NCI-H1105 (cell line): ENCODE results near the gene LRCH1.
"Not testable (repeated sequence)": the region's sequence is repeated elsewhere in the genome, so short reads cannot be mapped to it uniquely, and the experiment has no call there.

Experiments used
- DNase-seq: peaks from one replicate; lab custom pipeline; 2025; lab: John Stamatoyannopoulos, UW

The LRCH1 gene, protein sequence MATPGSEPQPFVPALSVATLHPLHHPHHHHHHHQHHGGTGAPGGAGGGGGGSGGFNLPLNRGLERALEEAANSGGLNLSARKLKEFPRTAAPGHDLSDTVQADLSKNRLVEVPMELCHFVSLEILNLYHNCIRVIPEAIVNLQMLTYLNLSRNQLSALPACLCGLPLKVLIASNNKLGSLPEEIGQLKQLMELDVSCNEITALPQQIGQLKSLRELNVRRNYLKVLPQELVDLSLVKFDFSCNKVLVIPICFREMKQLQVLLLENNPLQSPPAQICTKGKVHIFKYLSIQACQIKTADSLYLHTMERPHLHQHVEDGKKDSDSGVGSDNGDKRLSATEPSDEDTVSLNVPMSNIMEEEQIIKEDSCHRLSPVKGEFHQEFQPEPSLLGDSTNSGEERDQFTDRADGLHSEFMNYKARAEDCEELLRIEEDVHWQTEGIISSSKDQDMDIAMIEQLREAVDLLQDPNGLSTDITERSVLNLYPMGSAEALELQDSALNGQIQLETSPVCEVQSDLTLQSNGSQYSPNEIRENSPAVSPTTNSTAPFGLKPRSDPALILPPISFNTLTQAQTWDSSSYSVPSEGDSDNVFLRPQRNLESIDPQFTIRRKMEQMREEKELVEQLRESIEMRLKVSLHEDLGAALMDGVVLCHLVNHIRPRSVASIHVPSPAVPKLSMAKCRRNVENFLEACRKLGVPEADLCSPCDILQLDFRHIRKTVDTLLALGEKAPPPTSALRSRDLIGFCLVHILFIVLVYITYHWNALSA

DNA sequence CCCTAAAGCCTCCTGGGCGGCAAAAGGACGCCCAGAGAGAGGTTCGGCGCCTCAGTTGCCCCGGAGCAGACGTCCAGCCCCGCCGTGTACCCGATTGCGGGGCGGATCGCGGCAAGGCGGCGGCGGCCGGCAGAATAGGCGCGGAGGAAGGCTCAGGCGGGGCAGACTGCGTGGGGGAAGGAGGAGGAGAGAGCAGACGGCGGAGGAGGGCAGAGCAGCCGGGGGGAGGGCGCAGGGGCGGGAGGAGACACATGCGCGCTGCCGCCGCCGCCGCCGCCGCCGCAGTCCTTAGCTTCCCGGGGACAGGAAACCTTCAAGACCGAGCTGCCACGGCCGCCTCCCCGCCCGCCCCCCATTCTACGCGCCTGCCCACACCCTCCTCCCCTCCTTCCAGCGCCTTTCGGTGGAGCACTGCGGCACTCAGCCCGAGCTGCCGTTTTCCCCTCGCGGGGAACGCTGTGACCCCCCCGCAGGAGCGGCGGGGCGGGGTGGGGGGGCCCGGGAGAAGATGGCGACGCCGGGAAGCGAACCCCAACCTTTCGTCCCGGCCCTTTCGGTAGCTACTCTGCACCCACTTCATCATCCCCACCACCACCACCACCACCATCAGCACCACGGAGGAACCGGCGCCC, at the start of gene LRCH1:
TSS of gene LRCH1 (plus strand) at position 282 of the 632 bp plus-strand sequence. CDS start at position 509, 227 bp downstream.
- peak; percentile 48 for DNase-seq

DNA sequence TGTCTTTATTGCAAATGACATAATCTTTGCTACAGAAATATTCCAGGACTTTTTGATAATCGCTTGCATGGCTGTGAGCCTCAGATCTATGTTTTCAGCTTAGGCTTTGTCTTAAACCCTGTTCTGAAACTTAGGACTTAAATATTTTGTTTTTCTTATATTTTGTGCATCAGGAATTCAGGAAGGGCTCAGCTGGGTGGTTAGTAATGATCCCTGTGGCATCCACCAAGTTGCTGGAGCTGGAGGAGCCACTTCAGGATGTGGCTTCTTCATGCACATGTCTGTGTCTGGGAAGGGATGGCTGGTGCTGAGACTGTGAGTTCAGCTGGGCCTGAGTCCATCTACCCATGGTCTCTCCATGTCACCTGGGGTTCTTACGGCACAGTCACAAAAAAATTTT, 48.9 kb upstream of the LRCH1 start:
- DNase-seq, result no peak

DNA sequence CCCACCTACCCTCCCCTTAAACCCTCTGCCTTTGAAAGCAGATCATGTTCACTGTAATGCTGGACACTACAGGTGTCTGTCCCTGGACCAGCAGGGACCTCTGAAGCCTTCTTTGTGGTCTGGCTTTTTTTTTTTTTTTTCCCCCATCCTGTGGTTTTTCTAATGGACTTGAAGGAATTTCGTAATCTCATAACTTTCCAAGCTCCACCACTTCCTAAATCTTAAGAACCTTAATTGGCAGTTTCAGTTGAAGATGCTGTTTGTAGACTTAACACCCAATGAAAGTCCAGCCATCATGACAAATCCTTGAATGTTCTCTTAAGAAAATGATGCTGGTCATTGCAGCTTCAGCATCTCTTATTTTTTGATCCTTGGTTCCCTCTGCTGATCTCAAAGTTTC, 45.0 kb upstream of the LRCH1 start:
- no peak for DNase-seq

DNA sequence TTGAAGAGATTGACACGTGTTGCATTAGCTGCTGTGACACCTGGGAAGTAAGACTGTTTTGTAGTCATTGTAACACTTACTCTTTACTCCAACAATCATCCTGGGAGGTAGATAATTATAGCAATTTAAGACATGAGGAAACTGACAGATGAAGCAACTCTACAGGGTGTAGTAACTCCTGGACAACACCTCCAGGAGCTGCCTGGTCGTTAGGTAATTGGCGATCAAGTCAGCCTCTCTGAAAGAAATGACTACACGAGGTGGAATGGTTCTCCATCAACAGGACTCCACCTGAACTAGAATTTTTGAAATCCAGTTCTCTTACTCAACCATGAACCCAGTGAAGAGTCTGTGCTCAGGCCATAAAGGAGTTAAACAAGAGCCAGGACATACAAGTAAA, 43.0 kb upstream of the LRCH1 start:
- no peak for DNase-seq

DNA sequence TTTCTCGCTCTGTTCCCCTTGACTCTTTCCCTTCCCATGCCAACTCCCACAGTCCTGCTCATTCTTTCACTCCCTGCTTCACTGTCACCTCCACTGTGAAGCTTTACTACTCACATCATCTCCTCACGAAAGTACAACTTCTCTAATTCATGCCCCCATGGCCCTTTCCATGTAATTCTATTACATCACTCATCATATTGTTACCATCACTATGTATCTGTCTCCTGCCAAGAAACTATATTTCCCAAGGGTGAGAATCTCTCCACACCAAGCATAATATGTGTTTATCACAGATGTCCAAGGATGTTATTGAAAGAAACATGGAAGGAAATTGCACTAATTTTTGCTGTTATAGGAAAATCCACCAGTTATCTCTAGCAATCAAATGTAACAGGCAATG, 37.2 kb upstream of the LRCH1 start:
- no peak for DNase-seq

DNA sequence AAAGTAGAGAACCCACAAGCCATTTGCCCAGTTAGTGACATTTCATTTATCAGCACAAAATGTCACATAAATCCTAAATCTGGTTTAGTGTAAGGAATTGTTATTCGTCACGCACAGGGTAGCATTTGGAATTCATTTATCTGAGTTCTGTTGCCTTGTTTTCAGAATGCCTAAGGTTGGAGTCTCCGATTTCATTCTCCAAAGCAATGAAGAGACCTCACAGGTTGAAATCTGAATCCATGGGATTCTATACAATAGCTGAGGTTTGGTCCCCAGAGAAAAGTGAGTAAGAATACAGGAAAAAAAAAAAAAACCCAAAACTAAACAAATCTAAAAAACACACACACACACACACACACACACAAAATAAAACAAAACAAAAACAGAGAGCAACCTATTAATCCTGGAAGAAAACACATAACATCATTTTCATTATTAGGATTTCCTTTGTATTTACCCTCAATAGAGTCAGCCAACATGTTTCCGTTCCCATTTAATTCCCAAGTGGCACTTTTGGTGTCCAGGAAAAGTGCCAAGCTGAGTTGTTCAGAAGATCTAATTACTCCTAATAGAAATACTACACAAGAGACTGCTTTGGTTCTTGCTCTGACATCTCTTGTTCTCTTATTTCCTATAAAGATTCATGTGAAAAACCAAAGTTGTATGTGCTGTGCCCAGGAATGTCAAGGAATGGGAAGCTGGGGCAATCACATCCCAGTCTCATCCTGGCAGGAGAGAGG, 36.2 kb upstream of the LRCH1 start:
- peak; percentile 37 for DNase-seq

DNA sequence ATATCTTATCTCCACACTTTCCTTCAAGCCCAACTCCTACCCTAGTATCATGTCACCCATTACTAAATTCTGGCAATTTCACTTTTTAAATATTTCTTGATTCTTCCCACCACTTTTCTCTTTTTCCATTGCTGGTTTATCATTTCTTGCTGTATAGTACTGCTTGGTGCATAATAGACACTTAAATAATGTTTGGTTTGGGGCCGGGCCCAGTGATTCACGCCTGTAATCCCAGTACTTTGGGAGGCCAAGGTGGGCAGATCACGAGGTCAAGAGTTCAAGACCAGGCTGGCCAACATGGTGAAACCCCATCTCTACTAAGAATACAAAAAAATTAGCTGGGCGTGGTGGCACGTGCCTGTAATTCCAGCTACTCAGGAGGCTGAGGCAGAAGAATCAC, 35.2 kb upstream of the LRCH1 start:
- DNase-seq, result not testable (repeated sequence)

DNA sequence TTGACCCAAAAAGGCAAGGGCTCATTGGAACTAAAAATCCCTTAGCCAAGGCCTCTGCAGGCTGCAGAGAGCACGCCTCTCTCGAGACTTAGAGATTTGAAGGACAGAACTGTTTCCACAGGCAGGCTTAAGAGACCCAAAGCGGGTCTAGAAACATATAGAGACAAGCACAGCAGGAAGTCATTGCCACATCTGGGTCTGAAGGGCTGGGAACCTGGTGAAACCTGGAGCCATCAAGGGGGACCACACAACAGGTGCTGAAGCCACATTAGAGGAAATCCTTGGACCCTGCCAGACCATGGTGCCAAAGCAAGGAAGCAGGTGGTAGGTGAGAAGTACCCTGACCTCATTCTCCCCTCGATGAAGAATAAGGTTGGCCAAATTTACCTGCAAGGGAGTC, 33.8 kb upstream of the LRCH1 start:
- DNase-seq, result no peak

DNA sequence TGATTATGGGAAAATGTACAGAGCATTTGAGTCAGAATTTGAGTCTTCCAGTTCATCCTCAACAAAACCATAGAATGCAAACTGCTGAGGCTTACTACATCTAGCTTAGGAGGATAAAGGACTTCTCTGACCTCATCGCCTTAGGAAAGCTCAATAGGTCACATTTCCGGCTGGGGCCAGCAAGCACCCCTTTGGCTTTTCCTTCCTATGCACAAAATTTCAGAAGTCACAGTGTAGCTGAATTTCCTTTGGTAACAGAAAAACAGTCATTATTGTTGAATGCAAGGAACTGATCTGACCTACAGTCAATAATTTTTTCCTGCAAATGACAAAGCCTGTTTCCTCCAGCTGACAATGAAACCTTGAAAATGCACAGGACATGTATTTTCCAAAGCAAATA, 32.8 kb upstream of the LRCH1 start:
- DNase-seq, result no peak

DNA sequence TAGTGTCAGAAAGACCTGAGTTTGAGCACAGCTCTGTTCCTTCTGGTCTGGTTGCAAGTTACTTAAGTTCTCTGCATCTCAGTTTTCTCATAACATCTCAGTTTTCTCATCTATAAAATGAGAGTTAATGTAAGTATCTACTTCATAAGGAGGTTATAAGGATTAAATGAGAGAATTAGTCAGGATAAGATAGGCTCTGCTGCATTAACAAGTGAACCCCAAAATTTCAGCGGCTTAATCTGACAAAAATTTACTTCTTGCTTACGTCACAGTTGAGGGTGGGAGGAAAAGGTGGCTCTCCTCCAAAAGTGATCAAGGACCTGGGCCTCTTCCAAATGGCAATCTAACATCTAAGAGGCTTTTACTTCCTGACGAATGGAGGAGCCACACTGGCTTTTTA, 31.5 kb upstream of the LRCH1 start:
- DNase-seq, result no peak

DNA sequence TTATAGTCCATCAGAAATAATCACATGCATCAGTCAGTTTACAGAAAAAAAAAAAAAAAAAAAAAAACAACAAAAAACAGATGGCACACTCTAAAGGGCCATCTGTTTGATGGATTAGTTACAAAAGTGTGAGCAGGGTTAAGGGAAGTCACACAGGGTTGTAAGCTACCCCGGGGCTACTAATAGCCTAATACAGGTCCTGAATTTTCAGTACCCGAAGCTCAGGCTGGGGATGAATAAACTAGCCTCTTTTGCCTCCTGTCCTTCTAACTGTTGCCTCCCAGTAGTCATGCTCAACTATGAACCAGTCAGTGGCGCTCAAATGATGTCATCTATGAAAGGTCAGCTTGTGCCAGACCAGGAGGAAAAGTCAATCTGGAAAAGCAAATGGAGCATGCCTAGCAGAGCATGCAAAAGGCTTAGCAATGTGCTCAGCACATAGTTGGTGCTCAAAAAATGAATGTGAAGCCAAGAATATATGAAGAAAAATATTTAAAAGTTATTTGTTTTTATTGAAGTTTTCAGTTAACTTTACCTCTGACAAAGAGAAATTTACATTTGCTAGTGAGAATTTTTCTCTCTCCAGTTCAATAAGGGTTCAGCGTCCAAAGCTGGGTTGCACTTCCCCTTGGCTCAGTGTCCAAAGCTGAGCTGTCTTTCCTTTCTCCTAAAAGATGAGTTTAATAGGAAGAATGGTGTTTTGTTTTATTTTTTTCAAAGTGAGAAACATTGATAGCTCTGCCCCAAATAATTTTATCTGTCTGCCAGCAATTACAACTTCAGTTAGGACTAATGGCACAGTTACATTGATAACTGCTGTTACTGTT, 30.8 kb upstream of the LRCH1 start:
- DNase-seq, result no peak

DNA sequence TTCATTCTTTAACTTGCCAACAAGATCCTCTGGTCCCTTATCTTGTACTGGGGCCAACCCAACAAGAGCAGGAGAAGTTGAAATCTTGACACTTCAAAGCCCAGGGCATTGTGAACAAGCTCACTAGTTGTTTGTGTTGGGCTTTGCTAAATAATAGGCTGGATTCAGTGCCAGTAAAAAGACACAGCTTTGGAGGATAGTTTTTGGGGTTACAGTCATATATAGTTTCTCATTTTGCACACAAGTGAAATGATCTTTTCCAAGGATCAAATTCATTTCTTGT, 30.3 kb upstream of the LRCH1 start:
- no peak for DNase-seq

DNA sequence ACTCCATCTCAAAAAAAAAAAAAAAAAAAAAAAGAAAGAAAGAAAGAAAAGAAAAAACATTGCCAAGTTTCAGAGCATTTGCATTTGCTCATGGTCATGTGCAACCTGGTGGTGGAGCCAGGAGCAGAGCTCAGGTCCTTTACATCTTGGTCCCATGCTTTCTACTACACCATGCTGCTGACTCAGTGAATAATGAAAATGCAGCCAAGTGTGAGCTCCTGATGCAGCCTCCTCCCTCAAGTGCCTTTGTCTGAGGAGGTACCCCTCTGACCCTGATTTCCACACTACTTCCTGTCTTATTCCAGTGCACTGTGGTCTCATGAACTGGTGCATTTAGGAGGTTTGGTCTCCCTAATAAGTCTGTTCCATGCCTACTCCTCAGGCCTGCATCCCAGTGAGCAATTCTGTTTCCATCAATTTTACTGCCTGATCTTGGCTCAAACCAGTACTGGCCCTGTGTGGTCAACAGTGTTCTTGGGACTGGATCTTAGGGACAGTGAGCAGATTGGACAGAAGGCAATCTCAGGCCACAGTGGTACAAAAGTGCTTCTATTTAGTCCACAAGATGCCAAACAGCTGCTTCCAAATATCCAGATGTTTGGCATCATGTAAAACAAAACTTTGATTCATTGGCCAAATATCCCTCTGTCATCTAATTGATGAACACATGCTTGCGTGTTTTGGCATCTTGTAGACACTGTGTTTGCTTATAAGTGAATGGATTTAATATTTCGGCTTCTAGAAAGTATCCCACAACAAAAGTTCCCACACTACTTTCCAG, 28.8 kb upstream of the LRCH1 start:
- DNase-seq, result no peak

DNA sequence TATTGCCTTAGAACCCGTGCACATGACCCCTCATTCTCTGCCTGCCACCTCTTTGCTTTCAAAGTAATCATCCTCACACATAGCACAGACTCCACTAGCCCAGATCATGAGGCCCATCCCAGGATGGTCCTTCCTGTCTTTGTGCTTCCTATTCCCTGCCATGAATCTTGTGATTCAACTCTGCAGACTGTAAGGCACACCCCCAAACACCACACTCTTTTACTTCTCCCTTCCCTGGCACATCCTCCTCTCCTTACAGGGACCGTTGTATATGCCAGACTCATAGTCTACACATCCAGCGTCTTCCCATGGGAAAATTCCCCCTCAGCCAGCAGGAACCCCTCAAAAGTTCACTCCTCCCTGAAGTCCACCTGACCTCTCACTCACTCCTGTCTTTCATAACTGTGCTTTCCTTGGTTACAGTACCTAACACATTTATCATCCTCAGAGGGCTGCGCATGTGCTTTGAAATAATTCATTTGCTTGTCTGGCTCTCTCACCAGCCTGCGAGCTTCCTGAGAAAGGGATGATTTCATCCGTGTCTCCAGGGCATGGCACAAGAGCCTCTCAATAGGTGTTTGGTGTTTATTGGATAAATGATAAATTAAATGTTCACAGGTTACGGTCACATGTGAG, 26.8 kb upstream of the LRCH1 start:
- DNase-seq, result no peak

DNA sequence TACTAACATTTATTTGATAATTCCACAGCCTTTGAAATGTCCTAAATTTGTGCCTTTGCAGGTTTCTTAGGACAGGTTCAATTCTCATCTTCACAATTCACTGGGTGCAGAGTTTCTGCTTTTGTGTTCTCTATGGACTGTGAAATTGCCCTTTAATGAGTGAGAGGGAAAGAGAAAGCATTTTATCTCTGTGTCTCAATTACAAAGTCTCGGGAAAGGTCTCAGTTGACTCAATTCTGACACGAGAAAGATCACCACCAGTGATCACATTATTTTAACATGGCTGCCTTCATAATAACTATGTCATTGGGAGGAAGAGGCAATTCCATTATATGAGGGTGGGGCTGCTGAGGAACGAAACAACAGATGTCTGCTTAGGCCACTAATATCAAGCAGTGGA, 26.2 kb upstream of the LRCH1 start:
- no peak for DNase-seq

DNA sequence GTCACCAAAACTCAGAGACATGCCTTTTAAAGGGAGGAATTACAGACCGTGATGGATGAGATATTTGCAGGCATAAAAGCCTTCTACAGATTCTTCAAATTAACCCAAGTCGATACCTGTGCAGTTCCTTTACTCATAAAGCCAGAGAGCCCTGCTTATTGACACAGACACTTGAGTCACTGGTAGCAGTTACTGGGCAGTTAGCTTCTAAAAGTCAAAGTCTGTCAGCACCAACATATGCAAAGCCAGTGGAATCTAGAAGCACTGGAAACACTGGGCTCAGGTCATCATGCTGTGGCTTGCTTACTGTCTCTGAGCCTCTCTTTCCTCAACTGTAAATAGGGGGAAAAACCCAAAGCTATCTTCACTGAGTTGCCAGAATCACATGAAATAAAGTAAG, 25.7 kb upstream of the LRCH1 start:
- no peak for DNase-seq

DNA sequence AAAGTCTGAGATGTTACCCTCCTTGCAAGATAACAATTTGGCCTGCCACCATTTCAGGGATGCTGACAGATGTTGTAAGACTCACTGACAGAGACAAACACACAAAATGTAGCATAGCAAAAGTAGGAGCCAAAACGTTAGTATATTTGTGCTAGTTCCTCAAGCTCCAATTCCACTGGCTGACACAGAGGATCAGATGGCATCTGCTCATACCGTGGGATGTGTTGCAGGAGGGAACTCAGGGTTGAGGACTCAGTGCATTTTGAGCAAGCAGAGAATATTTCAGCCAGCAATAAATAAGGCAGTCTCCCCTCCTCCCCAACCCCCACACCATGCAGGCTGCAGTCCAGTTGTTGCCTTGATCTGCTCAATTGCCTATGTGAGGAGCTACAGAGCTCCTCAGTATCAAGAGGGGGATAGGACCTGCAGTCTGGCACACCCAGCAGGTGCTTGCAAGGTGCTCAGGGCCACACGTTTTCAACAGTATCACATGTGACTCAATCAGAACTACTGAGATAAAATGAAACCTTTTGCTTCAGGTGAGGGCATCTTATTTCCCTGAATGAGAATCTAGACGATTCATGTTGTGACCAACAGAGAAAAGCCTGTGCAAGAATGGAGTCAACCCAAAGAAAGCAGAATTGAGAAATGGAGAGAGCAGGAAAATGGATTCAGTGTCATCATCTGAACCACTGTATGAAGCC, 23.6 kb upstream of the LRCH1 start:
- DNase-seq, result no peak

DNA sequence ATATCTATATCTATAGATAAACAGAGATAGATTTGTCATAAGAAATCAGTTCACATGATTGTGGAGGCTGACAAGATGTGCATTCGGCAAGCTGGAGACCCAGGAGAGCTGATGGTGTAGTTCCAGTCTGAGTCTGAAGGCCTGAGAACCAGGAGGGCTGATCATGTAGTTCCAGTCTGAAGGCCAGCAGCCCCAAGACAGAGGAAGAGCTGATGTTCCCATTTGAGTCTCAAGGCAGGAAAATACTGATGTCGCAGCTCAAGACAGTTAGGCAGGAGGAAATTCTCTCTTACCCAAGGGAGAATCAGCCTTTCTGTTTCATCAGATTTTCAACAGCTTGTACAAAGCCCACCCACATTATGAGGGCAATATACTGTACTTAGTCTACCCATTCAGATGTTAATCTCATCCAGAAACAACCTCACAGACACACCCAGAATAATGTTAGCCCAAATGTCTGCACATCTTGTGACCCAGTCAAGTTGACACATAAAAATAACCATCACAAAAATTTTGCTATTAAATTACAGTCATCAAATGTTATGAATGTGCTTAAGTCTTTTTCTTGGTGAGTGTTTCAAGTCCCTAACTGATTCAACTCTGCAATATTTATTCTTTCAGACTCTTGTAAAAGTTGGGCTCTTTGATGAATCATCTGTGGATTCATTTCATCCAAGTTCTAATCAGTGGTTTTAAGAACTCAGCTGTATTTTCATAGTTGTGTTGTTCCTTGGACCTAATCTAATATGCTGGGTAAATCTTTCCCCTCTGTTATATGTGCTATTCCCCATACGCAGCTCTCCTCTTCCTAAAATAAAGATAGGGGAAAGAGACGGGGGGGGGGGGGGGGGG, 22.7 kb upstream of the LRCH1 start:
- no peak for DNase-seq

DNA sequence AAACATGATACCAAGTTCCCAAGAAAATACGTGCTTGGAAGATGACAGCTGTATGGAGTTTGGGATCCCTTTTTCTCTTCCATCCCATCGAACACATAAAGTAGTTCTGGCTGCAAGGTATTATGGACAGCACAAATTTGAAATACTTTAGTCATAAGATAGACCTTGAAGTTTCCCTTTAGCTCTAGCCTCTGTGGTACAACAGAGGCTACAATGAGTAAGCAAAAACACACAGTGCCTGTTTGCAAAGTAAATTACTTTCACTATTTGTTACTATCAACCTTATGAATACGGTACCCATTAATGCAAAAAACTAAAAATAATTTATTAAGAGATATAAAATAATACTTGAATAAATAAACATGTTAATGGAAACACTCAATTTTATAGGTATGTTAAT, 21.0 kb upstream of the LRCH1 start:
- DNase-seq, result no peak
